Measurements from ENCODE around the gene INSRR.

- TF ChIP-seq CTCF (IDR thresholded peaks at IDR 0.05) (no peak), POLR2A (IDR thresholded peaks at IDR 0.05) (no peak), POLR2AphosphoS5 (IDR thresholded peaks at IDR 0.05) (no peak)
Observed at GRCh38 chr1:156809711-156810366, 49.1 kb downstream of the INSRR start.

Data from suprapubic skin (tissue), 4 donors.